NCI-H510A treated with DMSO at 0.1 percent for 48 hours (cell line): ENCODE data around the gene ANAPC16.
"Not testable (repeated sequence)": the region's sequence is repeated elsewhere in the genome, so short reads cannot be mapped to it uniquely, and the experiment has no call there.

Experiments used
- DNase-seq: peaks from one replicate; lab custom pipeline; 2025; lab: John Stamatoyannopoulos, UW

ANAPC16 gene

DNA sequence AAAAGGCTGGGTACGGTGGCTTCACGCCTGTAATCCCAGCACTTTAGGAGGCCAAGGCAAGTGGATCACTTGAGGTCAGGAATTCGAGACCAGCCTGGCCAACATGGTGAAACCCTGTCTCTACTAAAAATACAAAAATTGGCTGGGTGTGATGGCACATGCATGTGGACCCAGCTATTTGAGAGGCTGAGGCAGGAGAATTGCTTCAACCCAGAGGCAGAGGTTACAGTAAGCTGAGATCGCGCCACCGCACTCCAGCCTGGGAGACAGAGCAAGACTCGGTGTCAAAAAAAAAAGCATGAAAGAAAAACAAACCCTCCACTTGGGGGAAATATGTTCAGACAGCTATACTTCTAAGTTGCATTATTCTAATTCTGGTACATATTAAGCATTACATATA is 63.8 kb downstream of the ANAPC16 start:
- not testable (repeated sequence) for DNase-seq

- DNase-seq = no peak
Measured at GRCh38 chr10:72283131-72283530, 67.3 kb downstream of the ANAPC16 start.
